Retinal pigment epithelial cell (primary cell): ENCODE results near the gene KRT6B.
"Not testable (repeated sequence)": the region's sequence is repeated elsewhere in the genome, so short reads cannot be mapped to it uniquely, and the experiment has no call there.

ENCODE experiments used
- DNase-seq: peaks from one replicate; pipeline ENCODE4 v3.0.0-alpha.2; 2010; ENCODE audit warnings: low read depth
- H3K4me3 ChIP-seq: 2 replicates; pipeline ENCODE4 v1.5.1; 2011; ENCODE audit warnings: mild to moderate bottlenecking, low read length, control low read depth, moderate library complexity
- CTCF ChIP-seq: conservative IDR thresholded peaks from 2 replicates; pipeline ENCODE4 v1.5.1; 2011; ENCODE audit warnings: low read depth, low read length, control low read depth, inconsistent platforms

Gene KRT6B

DNA sequence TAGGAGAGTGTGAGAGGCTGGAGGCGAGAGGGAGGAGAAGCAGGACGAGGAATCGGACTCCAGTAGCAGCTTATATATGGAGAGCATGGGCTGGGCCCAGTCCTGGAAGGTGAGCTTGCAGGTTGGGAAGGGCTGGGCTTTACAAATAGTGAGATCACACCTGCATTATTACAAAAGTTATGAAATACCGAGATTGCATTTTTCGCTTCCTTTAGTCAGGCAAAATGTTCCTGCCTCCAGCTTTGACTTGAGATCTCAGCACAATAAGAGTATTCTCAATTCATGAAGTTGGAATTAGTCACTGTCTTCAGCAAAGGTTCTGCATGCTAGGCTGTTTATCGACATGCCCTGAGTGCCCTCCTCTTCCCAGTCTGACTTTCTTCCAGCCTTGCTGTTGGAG is at the start of gene KRT6B:
KRT6B (minus strand) TSS at position 46 of the 400 bp plus-strand sequence. CDS start 68 bp downstream, outside the sequence.
- no peak for DNase-seq
- no peak within 1 kb of the TSS for H3K4me3 ChIP-seq
- no peak for TF ChIP-seq CTCF

GRCh38 chr12:52501490-52501889 is 49.5 kb upstream of the KRT6B start:
- TF ChIP-seq CTCF, result no peak
- H3K4me3 ChIP-seq, result no peak overlapping the region
- no peak for DNase-seq

- not testable (repeated sequence) for H3K4me3 ChIP-seq, DNase-seq
Measured at GRCh38 chr12:52500574-52500973, 48.6 kb upstream of the KRT6B start.

- no peak for TF ChIP-seq CTCF
- DNase-seq, result no peak
- no peak overlapping the region for H3K4me3 ChIP-seq
Measured at GRCh38 chr12:52499806-52500560, 48.0 kb upstream of the KRT6B start.

DNA sequence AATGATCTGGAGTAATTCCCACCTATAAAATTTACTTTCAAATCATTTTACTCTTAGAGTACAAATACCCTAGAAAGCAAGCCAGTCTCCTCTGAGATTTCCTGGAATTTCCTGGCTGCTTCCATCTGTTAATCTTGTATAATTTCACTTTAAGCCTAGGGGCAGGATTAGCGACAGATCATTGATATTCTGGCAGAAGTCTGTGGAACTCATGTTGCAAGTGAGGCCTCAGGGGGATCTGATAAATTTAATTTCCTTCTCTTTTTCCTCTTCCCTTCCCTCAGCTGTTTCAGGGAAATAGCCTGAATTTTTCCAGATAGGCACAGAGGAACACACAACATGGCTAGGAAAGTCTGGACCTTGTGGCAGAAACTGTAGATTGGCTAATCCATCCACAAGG is 47.0 kb upstream of the KRT6B start:
- DNase-seq, result no peak
- no peak overlapping the region for H3K4me3 ChIP-seq
- TF ChIP-seq CTCF, result no peak

- no peak overlapping the region for H3K4me3 ChIP-seq
- no peak for DNase-seq
- no peak for TF ChIP-seq CTCF
Measured at GRCh38 chr12:52497975-52498374, 46.0 kb upstream of the KRT6B start.

DNA sequence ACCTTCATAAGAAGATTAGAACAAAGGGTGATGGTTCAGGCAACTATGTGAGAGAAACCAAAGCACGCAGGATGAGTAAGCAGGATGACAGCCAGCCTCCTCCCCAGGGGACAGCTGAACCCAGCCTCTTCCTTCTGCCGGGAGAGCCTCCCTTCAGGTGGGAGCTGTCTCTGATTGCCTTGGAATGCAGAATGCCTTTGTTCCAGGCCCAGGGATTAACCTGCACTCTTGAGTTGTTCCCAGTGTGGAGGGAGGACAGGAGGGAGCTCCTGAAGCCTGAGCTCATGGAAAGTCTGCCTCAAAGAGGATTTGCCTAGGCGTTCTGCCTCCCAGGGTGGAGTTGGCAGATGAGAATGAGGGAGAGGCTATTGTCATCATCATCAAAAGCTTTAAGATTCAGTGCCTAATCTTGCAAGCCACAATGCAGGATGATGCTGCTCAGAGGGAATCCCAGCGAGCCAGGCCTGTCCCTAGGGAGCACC is 44.7 kb upstream of the KRT6B start:
- no peak for TF ChIP-seq CTCF
- no peak for DNase-seq
- no peak overlapping the region for H3K4me3 ChIP-seq
